HepG2 (cell line): ENCODE data around the gene SORL1-AS1.

ENCODE experiments used
- ELF4 ChIP-seq: sonication (generic); formaldehyde crosslinking; IDR thresholded peaks from 2 replicates; pipeline ENCODE4 v1.5.0; 2020; ENCODE audit warnings: missing genetic modification reagents, mild to moderate bottlenecking, moderate library complexity, borderline replicate concordance
- GLI4 ChIP-seq: sonication (generic); formaldehyde crosslinking; IDR thresholded peaks from 2 replicates; pipeline ENCODE4 v1.5.1; 2020; ENCODE audit warnings: missing genetic modification reagents, mild to moderate bottlenecking, moderate library complexity, borderline replicate concordance
- KAT7 ChIP-seq: IDR thresholded peaks from 2 replicates; pipeline ENCODE4 v1.6.1; 2018; ENCODE audit warnings: borderline replicate concordance, missing compliant biosample characterization
- KDM5B ChIP-seq: sonication (generic); formaldehyde crosslinking; IDR thresholded peaks from 2 replicates; pipeline ENCODE4 v1.4.0; 2020; ENCODE audit warnings: missing genetic modification reagents, mild to moderate bottlenecking, borderline replicate concordance
- PRDM4 ChIP-seq: sonication (generic); formaldehyde crosslinking; IDR thresholded peaks from 2 replicates; pipeline ENCODE4 v1.9.0; 2021; ENCODE audit warnings: missing genetic modification reagents, borderline replicate concordance
- TAF1 ChIP-seq: sonication (generic); formaldehyde crosslinking; IDR thresholded peaks from 2 replicates; pipeline ENCODE4 v1.4.0; 2020; ENCODE audit warnings: missing genetic modification reagents
- WIZ ChIP-seq: sonication (generic); formaldehyde crosslinking; IDR thresholded peaks from 2 replicates; pipeline ENCODE4 v1.5.1; 2020; ENCODE audit warnings: mild to moderate bottlenecking, missing genetic modification reagents

GRCh38 chr11:121412711-121413415 lies 39.9 kb downstream of the SORL1-AS1 start:
- no peak for TF ChIP-seq KAT7
- TF ChIP-seq WIZ, result no peak
- no peak for TF ChIP-seq KDM5B (CRISPR knock-in tag)
- no peak for TF ChIP-seq TAF1
- TF ChIP-seq ELF4 (CRISPR knock-in tag), result no peak
- no peak for TF ChIP-seq GLI4 (CRISPR knock-in tag)
- TF ChIP-seq PRDM4 (CRISPR knock-in tag), result no peak
